Gastrocnemius medialis (tissue), 4 donors: ENCODE measurements around the gene RMC1. TPM values are rescaled to one million over a fixed set of nuclear protein-coding genes. Genes with fewer than 3 reads are reported as not detected.

Source experiments
- ATAC-seq, 2 donors: fragments of 150-250 bp; one replicate each; pipeline ENCODE4 v1.9.1; 2016
- DNase-seq, 2 donors: peaks; one replicate each; pipeline ENCODE4 v3.0.0-alpha.2; 2019
- H3K27ac ChIP-seq, 4 donors: fragments of 200-600 bp; sonication (generic); 1 replicate in 1 of 4; 2 replicates in 3 of 4; pipeline ENCODE4 v1.5.1; 2016 to 2018; ENCODE audit warnings: mild to moderate bottlenecking in 2 of 4, moderate library complexity in 1 of 4
- H3K27me3 ChIP-seq, 3 donors: fragments of 200-600 bp; sonication (generic) in 2 of 3; 1 replicate in 1 of 3; 2 replicates in 2 of 3; pipeline versions ENCODE4 v1.5.1 to v1.6.0; 2016 to 2019; ENCODE audit warnings: mild to moderate bottlenecking in 1 of 3, moderate library complexity in 1 of 3
- H3K36me3 ChIP-seq, 2 donors: fragments of 200-600 bp; sonication (generic) in 1 of 2; one replicate each; pipeline ENCODE4 v1.5.1; 2017 to 2018
- H3K4me1 ChIP-seq, 2 donors: fragments of 200-600 bp; sonication (generic) in 1 of 2; one replicate each; pipeline ENCODE4 v1.5.1; 2016 to 2017; ENCODE audit warnings: mild to moderate bottlenecking in 2 of 2
- H3K4me3 ChIP-seq, 4 donors: fragments of 200-600 bp; sonication (generic) in 3 of 4; 1 replicate in 1 of 4; 2 replicates in 3 of 4; pipeline ENCODE4 v1.5.1; 2016 to 2019; ENCODE audit warnings: mild to moderate bottlenecking in 2 of 4
- H3K9me3 ChIP-seq, 3 donors: fragments of 200-600 bp; sonication (generic) in 2 of 3; 1 replicate in 1 of 3; 2 replicates in 2 of 3; pipeline ENCODE4 v1.5.1; 2016 to 2019
- CTCF ChIP-seq, 5 experiments: fragments of 450-650 bp in 3 of 5; fragments of 200-600 bp in 2 of 5; sonication (generic) in 2 of 5; IDR thresholded peaks in 4 of 5; conservative IDR thresholded peaks in 1 of 5; 1 replicate in 4 of 5; 2 replicates in 1 of 5; pipeline ENCODE4 v1.5.1; 2016 to 2019; ENCODE audit warnings: antibody characterized with exemption in 5 of 5, mild to moderate bottlenecking in 3 of 5, moderate library complexity in 3 of 5
- POLR2A ChIP-seq, 2 donors: fragments of 450-650 bp; IDR thresholded peaks; one replicate each; pipeline ENCODE4 v1.6.1; 2017; ENCODE audit warnings: antibody characterized with exemption in 2 of 2, mild to moderate bottlenecking in 2 of 2, moderate library complexity in 2 of 2
- in situ Hi-C, 4 donors: fragments of 200-750 bp; cut with MboI; loops; one replicate each; pipeline versions ENCODE4 v1.15.0 to v1.8.0; 2017; ENCODE audit warnings: low sequenced_read_pairs in 4 of 4
- intact Hi-C: fragments of 100-400 bp; cut with DNase I; formaldehyde crosslinking; loops from one replicate; pipeline ENCODE4 v1.15.1; 2023; ENCODE audit warnings: low total_unique reads
- total RNA-seq, 4 donors: library from RNA; depleted of rRNA; stranded (reverse); fragments of >200 nt; gene quantifications; one replicate each; pipeline versions ENCODE4 v1.1.0 to v1.2.3, GENCODE V29; 2016

RMC1 gene
- total RNA-seq, 4 donors from 2014 or later: 20.1 to 27.3 (median 25.2) TPM

DNA sequence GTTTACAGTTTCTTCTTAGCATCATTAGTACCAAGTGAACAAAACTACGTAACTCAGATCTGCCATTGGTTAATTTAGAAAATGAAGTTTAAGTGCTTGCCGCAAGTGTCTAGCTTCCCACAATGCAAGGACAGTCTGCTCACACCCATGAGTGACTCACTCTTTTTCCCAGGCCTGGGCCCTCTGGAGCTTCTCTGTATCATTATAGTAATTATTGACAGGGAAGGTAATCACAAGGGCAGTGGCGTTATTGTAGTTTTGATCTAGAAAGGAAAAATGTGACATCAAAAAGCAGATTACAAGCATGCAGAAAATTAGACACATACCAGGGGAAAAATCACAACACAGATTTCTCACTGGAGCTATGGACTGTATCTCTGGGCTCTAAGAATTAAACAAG is 44.5 kb downstream of the RMC1 start:
- H3K9me3 ChIP-seq: no peaks in the 10 kb centered on the region
- peaks cover 7 to 91% of the 10 kb centered on the region in 2 donors for H3K36me3 ChIP-seq
- DNase-seq: no peak
- no peak overlapping the region for H3K27ac ChIP-seq
- no peak for ATAC-seq
- intact Hi-C loops (no loop called here), in situ Hi-C loops (no loop called here)
- no peaks in the 10 kb centered on the region for H3K27me3 ChIP-seq
- TF ChIP-seq CTCF (IDR thresholded peaks at IDR 0.05 in 4 of 5, conservative IDR thresholded peaks at IDR 0.05 in 1 of 5): no peak
- no peak for TF ChIP-seq POLR2A (IDR thresholded peaks at IDR 0.05)
- H3K4me3 ChIP-seq: no peak overlapping the region
- H3K4me1 ChIP-seq: no peaks in the 10 kb centered on the region

DNA sequence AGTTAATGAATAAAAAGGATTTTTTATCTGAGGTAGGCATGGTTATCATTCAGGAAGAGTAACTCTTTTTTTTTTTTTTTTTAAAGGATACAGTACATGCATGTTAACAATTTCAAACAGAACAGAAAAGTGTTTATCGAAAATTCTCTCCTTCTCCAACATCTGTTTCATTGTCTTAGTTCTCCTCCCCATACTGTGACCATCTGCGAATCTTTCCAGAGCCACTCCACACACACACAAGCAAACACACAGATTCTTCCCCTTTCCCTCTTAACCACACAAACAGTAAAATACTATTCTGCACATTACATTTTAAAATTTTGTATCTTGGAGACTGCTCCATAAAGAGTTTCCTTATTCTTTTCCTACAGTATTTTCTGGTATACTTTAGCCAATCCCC is 45.0 kb downstream of the RMC1 start:
- H3K4me1 ChIP-seq: no peaks in the 10 kb centered on the region
- H3K27ac ChIP-seq: no peak overlapping the region
- H3K27me3 ChIP-seq: no peaks in the 10 kb centered on the region
- in situ Hi-C loops: no loop called here
- no peak for DNase-seq
- H3K9me3 ChIP-seq: no peaks in the 10 kb centered on the region
- peaks cover 7 to 91% of the 10 kb centered on the region in 2 donors for H3K36me3 ChIP-seq
- ATAC-seq: no peak
- H3K4me3 ChIP-seq: no peak overlapping the region
- TF ChIP-seq CTCF (IDR thresholded peaks at IDR 0.05 in 4 of 5, conservative IDR thresholded peaks at IDR 0.05 in 1 of 5) (no peak), POLR2A (IDR thresholded peaks at IDR 0.05) (no peak)
- intact Hi-C loops: no loop called here

- Histone ChIP-seq H3K36me3 (peaks cover 7 to 91% of the 10 kb centered on the region in 2 donors), H3K27me3 (no peaks in the 10 kb centered on the region), H3K9me3 (no peaks in the 10 kb centered on the region), H3K4me3 (no peak overlapping the region), H3K4me1 (no peaks in the 10 kb centered on the region), H3K27ac (no peak overlapping the region)
- ATAC-seq (no peak), DNase-seq (no peak)
- in situ Hi-C loops (no loop called here), intact Hi-C loops (no loop called here)
- TF ChIP-seq CTCF (IDR thresholded peaks at IDR 0.05 in 4 of 5, conservative IDR thresholded peaks at IDR 0.05 in 1 of 5): no peak
- no peak for TF ChIP-seq POLR2A (IDR thresholded peaks at IDR 0.05)
These were observed 45.4 kb downstream of the RMC1 start for GRCh38 chr18:23548719-23549118.

GRCh38 chr18:23550898-23551297 is 47.6 kb downstream of the RMC1 start:
- Histone ChIP-seq H3K9me3 (no peaks in the 10 kb centered on the region), H3K36me3 (peaks cover 0 to 92% of the 10 kb centered on the region in 2 donors), H3K27ac (no peak overlapping the region), H3K4me3 (no peak overlapping the region), H3K4me1 (no peaks in the 10 kb centered on the region), H3K27me3 (no peaks in the 10 kb centered on the region)
- intact Hi-C loops (no loop called here), in situ Hi-C loops (no loop called here)
- DNase-seq (no peak), ATAC-seq (no peak)
- TF ChIP-seq POLR2A (IDR thresholded peaks at IDR 0.05) (no peak), CTCF (IDR thresholded peaks at IDR 0.05 in 4 of 5, conservative IDR thresholded peaks at IDR 0.05 in 1 of 5) (no peak)

DNA sequence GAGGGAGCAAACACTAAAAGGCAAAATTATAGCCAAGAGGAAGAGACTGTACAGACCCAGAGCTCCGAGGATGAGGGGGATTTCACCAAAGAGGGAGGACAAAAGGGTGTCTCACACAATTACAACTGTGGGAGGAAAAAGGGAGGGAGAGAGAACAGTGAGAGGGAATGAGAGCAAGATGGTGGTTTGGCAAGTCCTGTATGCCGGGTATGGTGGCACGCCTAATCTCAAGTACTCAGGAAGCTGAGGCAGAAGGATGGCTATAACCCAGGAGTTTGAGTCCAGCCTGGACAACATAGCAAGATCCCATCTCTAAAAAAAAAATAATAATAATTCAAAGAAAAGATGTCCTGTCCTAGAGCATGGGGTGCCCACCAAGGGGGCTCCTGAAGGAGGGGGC is 48.7 kb downstream of the RMC1 start:
- H3K27ac ChIP-seq: no peak overlapping the region
- intact Hi-C loops (no loop called here), in situ Hi-C loops (no loop called here)
- ATAC-seq (no peak), DNase-seq (no peak)
- peaks cover 0 to 94% of the 10 kb centered on the region in 2 donors for H3K36me3 ChIP-seq
- TF ChIP-seq CTCF (IDR thresholded peaks at IDR 0.05 in 4 of 5, conservative IDR thresholded peaks at IDR 0.05 in 1 of 5) (no peak), POLR2A (IDR thresholded peaks at IDR 0.05) (no peak)
- no peaks in the 10 kb centered on the region for H3K9me3 ChIP-seq
- no peaks in the 10 kb centered on the region for H3K27me3 ChIP-seq
- no peak overlapping the region for H3K4me3 ChIP-seq
- no peaks in the 10 kb centered on the region for H3K4me1 ChIP-seq
